HG03103 (cell line): ENCODE results near the gene UBN1.
"Not testable (repeated sequence)": the region's sequence is repeated elsewhere in the genome, so short reads cannot be mapped to it uniquely, and the experiment has no call there.

Experiments
- ATAC-seq: cut with Tn5 transposase; IDR thresholded peaks from one replicate; pipeline ENCODE4 v1.9.1; 2021; ENCODE audit warnings: low read depth; ENCODE audit not compliant: unreplicated experiment

The UBN1 gene

GRCh38 chr16:4882633-4883285 is 35.5 kb downstream of the UBN1 start:
- no peak for ATAC-seq

- no peak for ATAC-seq
Measured at GRCh38 chr16:4883501-4883900, 36.2 kb downstream of the UBN1 start.

GRCh38 chr16:4884209-4884608 is 36.9 kb downstream of the UBN1 start:
- no peak for ATAC-seq

- no peak for ATAC-seq
Measured at GRCh38 chr16:4884972-4885874, 37.9 kb downstream of the UBN1 start.

GRCh38 chr16:4886151-4886550 is 38.9 kb downstream of the UBN1 start:
- ATAC-seq: no peak

- no peak for ATAC-seq
Measured at GRCh38 chr16:4888428-4889135, 41.3 kb downstream of the UBN1 start.

- ATAC-seq: no peak
Measured at GRCh38 chr16:4890026-4890425, 42.7 kb downstream of the UBN1 start.

- no peak for ATAC-seq
Measured at GRCh38 chr16:4890686-4891085, 43.4 kb downstream of the UBN1 start.

GRCh38 chr16:4891097-4891885 is 44.0 kb downstream of the UBN1 start:
- ATAC-seq: no peak

- no peak for ATAC-seq
Measured at GRCh38 chr16:4891886-4892216, 44.6 kb downstream of the UBN1 start.

GRCh38 chr16:4892361-4893102 is 45.3 kb downstream of the UBN1 start:
- ATAC-seq: no peak

GRCh38 chr16:4893103-4893862 is 46.0 kb downstream of the UBN1 start:
- no peak for ATAC-seq

- ATAC-seq: no peak
Measured at GRCh38 chr16:4894276-4895150, 47.2 kb downstream of the UBN1 start.

GRCh38 chr16:4895366-4895765 is 48.1 kb downstream of the UBN1 start:
- ATAC-seq: no peak

GRCh38 chr16:4896761-4897160 is 49.5 kb downstream of the UBN1 start:
- not testable (repeated sequence) for ATAC-seq

GRCh38 chr16:4897328-4897727 is 50.0 kb downstream of the UBN1 start:
- no peak for ATAC-seq

- no peak for ATAC-seq
Measured at GRCh38 chr16:4898811-4899473, 51.7 kb downstream of the UBN1 start.

- ATAC-seq: no peak
Measured at GRCh38 chr16:4899474-4899846, 52.2 kb downstream of the UBN1 start.
